Measurements from ENCODE around the gene DSN1.

DSN1 gene

GRCh38 chr20:36717657-36718056 is 55.9 kb downstream of the DSN1 start:
- FAIRE-seq = peak; percentile 69
- no peak for TF ChIP-seq POU2F2 (IDR thresholded peaks at IDR 0.05; ENCODE audit: low read depth, low read length)
- no peak for TF ChIP-seq TAF1 (IDR thresholded peaks at IDR 0.05; ENCODE audit: low read depth, low read length)
- no peak for TF ChIP-seq POLR2AphosphoS5 (IDR thresholded peaks at IDR 0.05; ENCODE audit: low read depth, low read length)
- TF ChIP-seq SPI1 (IDR thresholded peaks at IDR 0.05; ENCODE audit: low read depth, low read length) = no peak
- no peak for TF ChIP-seq POLR2A (IDR thresholded peaks at IDR 0.05; ENCODE audit: low read depth, low read length)
- no peak for TF ChIP-seq PAX5 (IDR thresholded peaks at IDR 0.05; ENCODE audit: insufficient read depth, low read length, severe bottlenecking)
- DNase-seq (ENCODE audit: insufficient read length, low spot score) = no peak

- TF ChIP-seq POLR2A (IDR thresholded peaks at IDR 0.05; ENCODE audit: low read depth, low read length) (no peak), TAF1 (IDR thresholded peaks at IDR 0.05; ENCODE audit: low read depth, low read length) (no peak), PAX5 (IDR thresholded peaks at IDR 0.05; ENCODE audit: insufficient read depth, low read length, severe bottlenecking) (no peak), POLR2AphosphoS5 (IDR thresholded peaks at IDR 0.05; ENCODE audit: low read depth, low read length) (no peak), SPI1 (IDR thresholded peaks at IDR 0.05; ENCODE audit: low read depth, low read length) (no peak), POU2F2 (IDR thresholded peaks at IDR 0.05; ENCODE audit: low read depth, low read length) (no peak)
- FAIRE-seq (no peak), DNase-seq (ENCODE audit: insufficient read length, low spot score) (no peak)
Measured at GRCh38 chr20:36717021-36717420, 56.5 kb downstream of the DSN1 start.

DNA sequence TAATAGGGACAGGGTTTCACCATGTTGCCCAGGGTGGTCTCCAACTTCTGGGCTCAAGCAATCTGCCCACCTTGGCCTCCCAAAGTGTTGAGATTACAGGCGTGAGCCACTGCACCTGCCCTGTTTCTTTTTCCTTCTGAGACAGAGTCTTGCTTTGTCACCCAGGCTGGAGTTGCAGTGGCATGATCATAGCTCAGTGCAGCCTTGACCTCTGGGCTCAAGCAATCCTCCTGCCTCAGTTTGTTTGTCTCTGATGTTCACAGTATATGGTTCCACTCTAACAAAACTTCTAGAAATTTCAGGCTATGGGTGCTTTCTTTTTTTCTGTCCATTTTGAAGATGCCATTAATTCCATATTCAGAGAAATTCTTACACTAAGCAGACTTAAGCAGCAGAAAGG is 60.8 kb downstream of the DSN1 start:
- FAIRE-seq (no peak), DNase-seq (ENCODE audit: insufficient read length, low spot score) (no peak)
- TF ChIP-seq SPI1 (IDR thresholded peaks at IDR 0.05; ENCODE audit: low read depth, low read length) (no peak), POLR2A (IDR thresholded peaks at IDR 0.05; ENCODE audit: low read depth, low read length) (no peak), POU2F2 (IDR thresholded peaks at IDR 0.05; ENCODE audit: low read depth, low read length) (no peak), TAF1 (IDR thresholded peaks at IDR 0.05; ENCODE audit: low read depth, low read length) (no peak), PAX5 (IDR thresholded peaks at IDR 0.05; ENCODE audit: insufficient read depth, low read length, severe bottlenecking) (no peak), POLR2AphosphoS5 (IDR thresholded peaks at IDR 0.05; ENCODE audit: low read depth, low read length) (no peak)

DNA sequence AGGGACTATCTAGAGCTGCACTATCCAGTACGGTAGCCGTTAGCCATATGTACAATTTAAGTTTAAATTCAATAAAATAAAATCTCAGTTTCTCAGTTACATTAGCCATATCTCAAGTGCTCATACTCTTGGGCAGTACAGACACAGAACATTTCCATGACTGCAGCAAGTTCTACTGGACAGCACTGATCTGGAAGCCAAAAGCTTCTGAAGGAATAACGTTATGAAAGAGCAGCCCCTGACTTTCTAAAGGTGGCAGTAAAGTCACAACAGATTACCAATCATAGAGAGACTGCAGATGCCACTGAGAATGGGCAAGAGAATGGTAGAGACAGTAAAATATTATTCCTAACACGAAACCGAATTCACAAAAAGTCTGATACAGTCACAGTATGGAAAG is 64.4 kb downstream of the DSN1 start:
- FAIRE-seq (no peak), DNase-seq (ENCODE audit: insufficient read length, low spot score) (no peak)
- no peak for TF ChIP-seq TAF1 (IDR thresholded peaks at IDR 0.05; ENCODE audit: low read depth, low read length)
- no peak for TF ChIP-seq PAX5 (IDR thresholded peaks at IDR 0.05; ENCODE audit: insufficient read depth, low read length, severe bottlenecking)
- TF ChIP-seq SPI1 (IDR thresholded peaks at IDR 0.05; ENCODE audit: low read depth, low read length) = no peak
- TF ChIP-seq POLR2AphosphoS5 (IDR thresholded peaks at IDR 0.05; ENCODE audit: low read depth, low read length) = no peak
- no peak for TF ChIP-seq POU2F2 (IDR thresholded peaks at IDR 0.05; ENCODE audit: low read depth, low read length)
- no peak for TF ChIP-seq POLR2A (IDR thresholded peaks at IDR 0.05; ENCODE audit: low read depth, low read length)

GRCh38 chr20:36703530-36703929 is 70.0 kb downstream of the DSN1 start:
- no peak for DNase-seq (ENCODE audit: insufficient read length, low spot score)
- FAIRE-seq = no peak
- TF ChIP-seq POLR2AphosphoS5 (IDR thresholded peaks at IDR 0.05; ENCODE audit: low read depth, low read length) = no peak
- no peak for TF ChIP-seq POU2F2 (IDR thresholded peaks at IDR 0.05; ENCODE audit: low read depth, low read length)
- TF ChIP-seq PAX5 (IDR thresholded peaks at IDR 0.05; ENCODE audit: insufficient read depth, low read length, severe bottlenecking) = no peak
- no peak for TF ChIP-seq POLR2A (IDR thresholded peaks at IDR 0.05; ENCODE audit: low read depth, low read length)
- TF ChIP-seq TAF1 (IDR thresholded peaks at IDR 0.05; ENCODE audit: low read depth, low read length) = no peak
- TF ChIP-seq SPI1 (IDR thresholded peaks at IDR 0.05; ENCODE audit: low read depth, low read length) = no peak

Data from GM12891 (cell line).